Neuron (in vitro differentiated cells): ENCODE data around the gene UBA52.
"Not testable (repeated sequence)": the region's sequence is repeated elsewhere in the genome, so short reads cannot be mapped to it uniquely, and the experiment has no call there.

Source experiments
- H2AFZ ChIP-seq: one replicate; pipeline ENCODE4 v1.6.1; 2013; ENCODE audit warnings: low read depth, mild to moderate bottlenecking, inconsistent platforms, low read length, moderate library complexity
- H3K27me3 ChIP-seq: one replicate; pipeline ENCODE4 v1.6.1; 2013; ENCODE audit warnings: low read length; ENCODE audit not compliant: insufficient read depth
- H3K36me3 ChIP-seq: one replicate; pipeline ENCODE4 v1.6.1; 2013; ENCODE audit warnings: low read length; ENCODE audit not compliant: insufficient read depth
- H3K4me1 ChIP-seq: one replicate; pipeline ENCODE4 v1.6.1; 2013; ENCODE audit warnings: low read length; ENCODE audit not compliant: insufficient read depth
- H3K4me3 ChIP-seq: 2 replicates; pipeline ENCODE4 v1.5.1; 2013; ENCODE audit warnings: mild to moderate bottlenecking, low read length, moderate library complexity
- H3K9me3 ChIP-seq: one replicate; pipeline ENCODE4 v1.6.1; 2013; ENCODE audit warnings: low read length

Gene UBA52

GRCh38 chr19:18590273-18591272, 18.9 kb downstream of the UBA52 start:
- Histone ChIP-seq H3K9me3 (peaks cover 1% of the 10 kb centered on the region), H3K4me3 (no peak overlapping the region), H3K27me3 (peaks cover 8% of the 10 kb centered on the region)

GRCh38 chr19:18591735-18592385, 20.2 kb downstream of the UBA52 start:
- Histone ChIP-seq H2AFZ (no peak overlapping the region), H3K9me3 (peaks cover 1% of the 10 kb centered on the region), H3K27me3 (peaks cover 10% of the 10 kb centered on the region), H3K36me3 (peaks cover 9% of the 10 kb centered on the region), H3K4me1 (peaks cover 14% of the 10 kb centered on the region), H3K4me3 (no peak overlapping the region)

More at GRCh38 chr19:18590273-18591272, 18.9 kb downstream of the UBA52 start:
- peaks cover 14% of the 10 kb centered on the region for H3K4me1 ChIP-seq
- peaks cover 9% of the 10 kb centered on the region for H3K36me3 ChIP-seq
- H2AFZ ChIP-seq, result no peak overlapping the region

GRCh38 chr19:18592732-18593131, 21.1 kb downstream of the UBA52 start:
- Histone ChIP-seq H3K27me3 (peaks cover 10% of the 10 kb centered on the region), H3K4me1 (peaks cover 14% of the 10 kb centered on the region)
- not testable (repeated sequence) for H3K4me3 ChIP-seq, H3K9me3 ChIP-seq, H2AFZ ChIP-seq, H3K36me3 ChIP-seq

GRCh38 chr19:18593367-18594095, 21.9 kb downstream of the UBA52 start:
- H2AFZ ChIP-seq, result no peak overlapping the region
- no peaks in the 10 kb centered on the region for H3K9me3 ChIP-seq
- H3K27me3 ChIP-seq, result peaks cover 14% of the 10 kb centered on the region
- H3K36me3 ChIP-seq, result peaks cover 9% of the 10 kb centered on the region
- H3K4me3 ChIP-seq, result no peak overlapping the region
- peaks cover 14% of the 10 kb centered on the region for H3K4me1 ChIP-seq

- H2AFZ ChIP-seq, result peak overlapping the region; percentile 62
- peak overlapping the region; percentile 28 for H3K4me3 ChIP-seq
- H3K4me1 ChIP-seq, result peaks cover 14% of the 10 kb centered on the region
- H3K36me3 ChIP-seq, result peaks cover 9% of the 10 kb centered on the region
- peaks cover 18% of the 10 kb centered on the region for H3K27me3 ChIP-seq
- no peaks in the 10 kb centered on the region for H3K9me3 ChIP-seq
These were observed 22.6 kb downstream of the UBA52 start for GRCh38 chr19:18594096-18594823.

- Histone ChIP-seq H3K4me1 (peaks cover 10% of the 10 kb centered on the region), H3K4me3 (peak overlapping the region; percentile 28), H3K36me3 (peaks cover 9% of the 10 kb centered on the region), H3K27me3 (peaks cover 22% of the 10 kb centered on the region), H2AFZ (peak overlapping the region; percentile 62), H3K9me3 (no peaks in the 10 kb centered on the region)
These were observed 23.2 kb downstream of the UBA52 start for GRCh38 chr19:18594824-18595373.

GRCh38 chr19:18595475-18595874, 23.8 kb downstream of the UBA52 start:
- peaks cover 7% of the 10 kb centered on the region for H3K36me3 ChIP-seq
- H3K9me3 ChIP-seq, result no peaks in the 10 kb centered on the region
- peaks cover 22% of the 10 kb centered on the region for H3K27me3 ChIP-seq
- no peak overlapping the region for H2AFZ ChIP-seq
- no peak overlapping the region for H3K4me3 ChIP-seq
- peaks cover 9% of the 10 kb centered on the region for H3K4me1 ChIP-seq

GRCh38 chr19:18596752-18597157, 25.1 kb downstream of the UBA52 start:
- Histone ChIP-seq H3K4me1 (peaks cover 9% of the 10 kb centered on the region), H3K4me3 (no peak overlapping the region), H2AFZ (no peak overlapping the region), H3K9me3 (no peaks in the 10 kb centered on the region), H3K27me3 (peaks cover 25% of the 10 kb centered on the region), H3K36me3 (no peaks in the 10 kb centered on the region)

- Histone ChIP-seq H3K4me1 (peaks cover 9% of the 10 kb centered on the region), H2AFZ (no peak overlapping the region), H3K27me3 (peaks cover 36% of the 10 kb centered on the region), H3K9me3 (no peaks in the 10 kb centered on the region), H3K4me3 (no peak overlapping the region), H3K36me3 (no peaks in the 10 kb centered on the region)
These were observed 26.4 kb downstream of the UBA52 start for GRCh38 chr19:18597809-18598660.

GRCh38 chr19:18599485-18599884, 27.8 kb downstream of the UBA52 start:
- H3K27me3 ChIP-seq, result peaks cover 49% of the 10 kb centered on the region
- H3K4me3 ChIP-seq, result no peak overlapping the region
- no peaks in the 10 kb centered on the region for H3K36me3 ChIP-seq
- H3K9me3 ChIP-seq, result no peaks in the 10 kb centered on the region
- peaks cover 18% of the 10 kb centered on the region for H3K4me1 ChIP-seq
- no peak overlapping the region for H2AFZ ChIP-seq

- H3K27me3 ChIP-seq, result peaks cover 53% of the 10 kb centered on the region
These were observed 29.2 kb downstream of the UBA52 start for GRCh38 chr19:18600692-18601397.

More at GRCh38 chr19:18600692-18601397, 29.2 kb downstream of the UBA52 start:
- H2AFZ ChIP-seq, H3K9me3 ChIP-seq, H3K36me3 ChIP-seq, H3K4me3 ChIP-seq: not testable (repeated sequence)
- H3K4me1 ChIP-seq, result peaks cover 16% of the 10 kb centered on the region
